CD8-positive, alpha-beta memory T cell (primary cell): ENCODE results near the gene TMEM41A. TPM values are rescaled to one million over a fixed set of nuclear protein-coding genes. Genes with fewer than 3 reads are reported as not detected.

Experiments
- CTCF ChIA-PET: fragments of 350-600 bp; sonication (Branson Sonifier 250); formaldehyde crosslinking; loops from one replicate; lab custom pipeline; 2021; ENCODE audit warnings: antibody characterized with exemption; lab: Charles Lee
- POLR2A ChIA-PET: fragments of 350-600 bp; sonication (Branson Sonifier 250); formaldehyde crosslinking; loops from one replicate; lab custom pipeline; 2021; ENCODE audit warnings: antibody characterized with exemption; lab: Charles Lee
- DNase-seq, 5 donors: peaks; one replicate each; pipeline versions ENCODE4 v3.0.0 to v3.0.0-alpha.2; 2020 to 2022; ENCODE audit warnings: mixed read lengths in 1 of 5
- H3K27ac ChIP-seq: one replicate; pipeline ENCODE4 v1.7.0; 2013; ENCODE audit warnings: low read depth, mild to moderate bottlenecking, low read length, moderate library complexity
- H3K27me3 ChIP-seq: 2 replicates; pipeline ENCODE4 v1.7.0; 2013; ENCODE audit warnings: low read length, mild to moderate bottlenecking; ENCODE audit not compliant: insufficient read depth, poor library complexity, severe bottlenecking
- H3K36me3 ChIP-seq: 2 replicates; pipeline ENCODE4 v1.7.0; 2013; ENCODE audit warnings: mild to moderate bottlenecking, low read length, moderate library complexity; ENCODE audit not compliant: insufficient read depth
- H3K4me1 ChIP-seq: 2 replicates; pipeline ENCODE4 v1.7.0; 2013; ENCODE audit warnings: mild to moderate bottlenecking, low read length, moderate library complexity; ENCODE audit not compliant: insufficient read depth
- H3K4me3 ChIP-seq: 2 replicates; pipeline ENCODE4 v1.7.0; 2013; ENCODE audit warnings: mild to moderate bottlenecking, low read length
- H3K9me3 ChIP-seq: 2 replicates; pipeline ENCODE4 v1.7.0; 2013; ENCODE audit warnings: mild to moderate bottlenecking, low read length
- H3K27ac Mint-ChIP-seq, 8 donors: one replicate each; pipeline ENCODE4 v1.8.0; 2020 to 2021; ENCODE audit warnings: mixed read lengths in 8 of 8, mild to moderate bottlenecking in 6 of 8, inconsistent platforms in 3 of 8, moderate library complexity in 3 of 8
- H3K27me3 Mint-ChIP-seq, 2 donors: one replicate each; pipeline ENCODE4 v1.8.0; 2020 to 2021; ENCODE audit warnings: mixed read lengths in 2 of 2, mild to moderate bottlenecking in 1 of 2, moderate library complexity in 1 of 2
- H3K36me3 Mint-ChIP-seq, 3 donors: one replicate each; pipeline ENCODE4 v1.8.0; 2020 to 2021; ENCODE audit warnings: mixed read lengths in 3 of 3, inconsistent platforms in 1 of 3, mild to moderate bottlenecking in 1 of 3
- H3K4me1 Mint-ChIP-seq, 3 donors: one replicate each; pipeline ENCODE4 v1.8.0; 2020 to 2021; ENCODE audit warnings: mixed read lengths in 3 of 3, inconsistent platforms in 1 of 3, mild to moderate bottlenecking in 1 of 3
- H3K4me3 Mint-ChIP-seq, 7 donors: one replicate each; pipeline ENCODE4 v1.8.0; 2020 to 2021; ENCODE audit warnings: mixed read lengths in 7 of 7, mild to moderate bottlenecking in 6 of 7, moderate library complexity in 4 of 7, inconsistent platforms in 2 of 7
- H3K9me3 Mint-ChIP-seq, 5 donors: one replicate each; pipeline ENCODE4 v1.8.0; 2020 to 2022; ENCODE audit warnings: mixed read lengths in 5 of 5, mild to moderate bottlenecking in 3 of 5, moderate library complexity in 2 of 5, inconsistent platforms in 1 of 5
- polyA plus RNA-seq: library from polyadenylated mRNA; unstranded; fragments of 300-500 nt; fragmentation: Illumina TruSeq; gene quantifications from one replicate; pipeline ENCODE4 v1.2.3, GENCODE V29; 2021
- total RNA-seq, 2 experiments: library from RNA; stranded (reverse); gene quantifications; one replicate each; pipeline ENCODE4 v1.2.3, GENCODE V29; 2021

Gene TMEM41A
- total and polyA plus RNA-seq, 3 experiments from 2014 or later: 19.4 to 27.4 (median 19.7) TPM

GRCh38 chr3:185439745-185440466 lies 58.9 kb downstream of the TMEM41A start:
- H3K4me1 ChIP-seq: no peaks in the 10 kb centered on the region
- no peaks in the 10 kb centered on the region for H3K9me3 ChIP-seq
- Mint-ChIP-seq H3K27ac (no peak overlapping the region), H3K36me3 (peaks cover 0 to 1% (median 0%) of the 10 kb centered on the region in 3 donors), H3K9me3 (no peaks in the 10 kb centered on the region), H3K27me3 (peaks cover 0 to 15% of the 10 kb centered on the region in 2 donors), H3K4me1 (no peaks in the 10 kb centered on the region), H3K4me3 (no peak overlapping the region)
- ChIA-PET CTCF (interaction anchor here (1.4 kb wide), 1 partner anchor 21 kb away, joined by 3 read pairs; no protein-coding TSS in a partner anchor), POLR2A (no interaction called here)
- no peaks in the 10 kb centered on the region for H3K27me3 ChIP-seq
- no peak for DNase-seq
- H3K36me3 ChIP-seq: no peaks in the 10 kb centered on the region
- H3K27ac ChIP-seq: no peak overlapping the region
- H3K4me3 ChIP-seq: no peak overlapping the region

Other genes starting within 250 kb of the TMEM41A start
- 1 to 10 TPM; 1.7 to 2.2 TPM for gene EHHADH, start 245.0 kb downstream of the TMEM41A start, total RNA-seq
- gene EHHADH, start 245.0 kb downstream of the TMEM41A start, polyA plus RNA-seq: 0.94 TPM
- 10 to 100 TPM; 14.1 to 15.2 TPM for gene MAP3K13, start 135.9 kb downstream of the TMEM41A start, total RNA-seq
- gene MAP3K13, start 135.9 kb downstream of the TMEM41A start, polyA plus RNA-seq: 41.0 TPM
- not detected for gene LIPH, start 53.6 kb upstream of the TMEM41A start, total RNA-seq
- gene LIPH, start 53.6 kb upstream of the TMEM41A start, polyA plus RNA-seq: not detected
- gene SENP2, start 87.3 kb upstream of the TMEM41A start, total RNA-seq: 10 to 100 TPM; 41.2 to 41.5 TPM
- 15.3 TPM for gene SENP2, start 87.3 kb upstream of the TMEM41A start, polyA plus RNA-seq